B cell (primary cell): ENCODE measurements around the gene PLPP4. TPM values are rescaled to one million over a fixed set of nuclear protein-coding genes. Genes with fewer than 3 reads are reported as not detected.

Experiments used
- ATAC-seq: fragments of 200-7000 bp; cut with Tn5 transposase; one replicate; pipeline ENCODE4 v1.10.0; 2021; ENCODE audit warnings: low read depth, mild to moderate bottlenecking, moderate number of reproducible peaks, moderate library complexity
- CTCF ChIA-PET: fragments of 350-600 bp; sonication (Branson Sonifier 250); formaldehyde crosslinking; loops from one replicate; lab custom pipeline; 2021; ENCODE audit warnings: antibody characterized with exemption, inconsistent platforms; lab: Charles Lee
- POLR2A ChIA-PET: fragments of 350-600 bp; sonication (Branson Sonifier 250); formaldehyde crosslinking; loops from one replicate; lab custom pipeline; 2021; ENCODE audit warnings: antibody characterized with exemption; lab: Charles Lee
- DNase-seq: peaks from one replicate; pipeline ENCODE4 v3.0.0; 2013
- H2AFZ ChIP-seq: 2 replicates; pipeline ENCODE4 v1.6.1; 2012; ENCODE audit warnings: mild to moderate bottlenecking, low read depth, low read length; ENCODE audit not compliant: insufficient read depth, poor library complexity, severe bottlenecking
- H3K27ac ChIP-seq, 2 donors: 1 replicate in 1 of 2; 2 replicates in 1 of 2; pipeline ENCODE4 v1.5.1; 2012 to 2013; ENCODE audit warnings: low read length in 2 of 2, mild to moderate bottlenecking in 2 of 2, moderate library complexity in 1 of 2
- H3K27me3 ChIP-seq, 4 experiments: fragments of 200-600 bp in 1 of 4; sonication (generic) in 1 of 4; replicated peaks in 1 of 4; 1 replicate in 2 of 4; 2 replicates in 2 of 4; pipeline versions ENCODE4 v1.6.1 to v1.7.0; 2013 to 2016; ENCODE audit warnings: low read length in 3 of 4, mild to moderate bottlenecking in 2 of 4, mixed read lengths in 1 of 4, moderate library complexity in 1 of 4; ENCODE audit not compliant: insufficient read depth in 4 of 4, control insufficient read depth in 3 of 4; ENCODE audit errors: control extremely low read depth in 1 of 4
- H3K36me3 ChIP-seq, 2 experiments: replicated peaks in 1 of 2; 1 replicate in 1 of 2; 2 replicates in 1 of 2; pipeline versions ENCODE4 v1.6.1 to v1.7.1; 2013; ENCODE audit warnings: low read length in 1 of 2; ENCODE audit not compliant: insufficient read depth in 2 of 2, control insufficient read depth in 1 of 2; ENCODE audit errors: control extremely low read depth in 1 of 2, extremely low read depth in 1 of 2
- H3K4me1 ChIP-seq, 2 donors: fragments of 200-600 bp in 1 of 2; sonication (generic) in 1 of 2; 1 replicate in 1 of 2; 2 replicates in 1 of 2; pipeline versions ENCODE4 v1.5.1 to v1.6.1; 2013 to 2017; ENCODE audit warnings: low read length in 2 of 2; ENCODE audit not compliant: control insufficient read depth in 2 of 2, insufficient read depth in 2 of 2
- H3K4me2 ChIP-seq: replicated peaks from 2 replicates; pipeline ENCODE3; 2012; ENCODE audit warnings: mild to moderate bottlenecking, low read depth, low read length; ENCODE audit not compliant: poor library complexity, severe bottlenecking
- H3K4me3 ChIP-seq, 5 experiments: fragments of 200-600 bp in 1 of 5; sonication (generic) in 1 of 5; 1 replicate in 3 of 5; 2 replicates in 2 of 5; pipeline versions ENCODE4 v1.5.1 to v1.7.0; 2011 to 2016; ENCODE audit warnings: low read length in 4 of 5, mild to moderate bottlenecking in 4 of 5, low read depth in 2 of 5, control low read depth in 1 of 5, moderate library complexity in 1 of 5; ENCODE audit not compliant: insufficient read depth in 1 of 5; ENCODE audit errors: control extremely low read depth in 1 of 5, extremely low read depth in 1 of 5
- H3K79me2 ChIP-seq: fragments of 200-600 bp; sonication (generic); one replicate; pipeline ENCODE4 v1.6.0; 2016; ENCODE audit warnings: low read length; ENCODE audit not compliant: control insufficient read depth, insufficient read depth
- H3K9ac ChIP-seq: fragments of 200-600 bp; sonication (generic); 2 replicates; pipeline ENCODE4 v1.6.1; 2017; ENCODE audit warnings: mild to moderate bottlenecking, low read length, moderate library complexity
- H3K9me3 ChIP-seq, 3 donors: one replicate each; pipeline versions ENCODE4 v1.6.1 to v1.7.1; 2013; ENCODE audit warnings: low read length in 2 of 3; ENCODE audit not compliant: control insufficient read depth in 2 of 3, insufficient read depth in 1 of 3; ENCODE audit errors: control extremely low read depth in 1 of 3
- H4K20me1 ChIP-seq: 2 replicates; pipeline ENCODE4 v1.6.0; 2012; ENCODE audit warnings: mild to moderate bottlenecking, low read length; ENCODE audit not compliant: insufficient read depth, control insufficient read depth, poor library complexity, severe bottlenecking
- H3K27ac Mint-ChIP-seq: one replicate; pipeline ENCODE4 v1.8.0; 2021; ENCODE audit warnings: mixed read lengths
- H3K27me3 Mint-ChIP-seq: one replicate; pipeline ENCODE4 v1.8.0; 2021; ENCODE audit warnings: mixed read lengths
- H3K4me1 Mint-ChIP-seq: one replicate; pipeline ENCODE4 v1.8.0; 2021; ENCODE audit warnings: mixed read lengths
- H3K4me3 Mint-ChIP-seq: one replicate; pipeline ENCODE4 v1.8.0; 2021; ENCODE audit warnings: mixed read lengths
- H3K9me3 Mint-ChIP-seq: one replicate; pipeline ENCODE4 v1.8.0; 2022; ENCODE audit warnings: mixed read lengths; ENCODE audit not compliant: insufficient read depth
- CTCF ChIP-seq: fragments of 200-600 bp; IDR thresholded peaks from one replicate; pipeline ENCODE4 v1.8.0; 2022; ENCODE audit warnings: antibody characterized with exemption, mild to moderate bottlenecking
- EZH2 ChIP-seq: IDR thresholded peaks from 2 replicates; pipeline ENCODE4 v1.6.1; 2012; ENCODE audit warnings: borderline replicate concordance, low read depth, mild to moderate bottlenecking, moderate library complexity, low read length; ENCODE audit not compliant: insufficient read depth, poor library complexity, severe bottlenecking
- WGBS: methylation state at CpG from one replicate; pipeline ENCODE4 v1.1.5; 2013; ENCODE audit warnings: missing lambda C conversion rate; ENCODE audit not compliant: insufficient coverage; 5-methylcytosine and 5-hydroxymethylcytosine counted together
- intact Hi-C: fragments of 100-400 bp; cut with micrococcal nuclease; formaldehyde crosslinking; loops from one replicate; pipeline ENCODE4 v1.10.0; 2022
- polyA plus RNA-seq: library from polyadenylated mRNA; depleted of rRNA; stranded (reverse); fragments of >200 nt; gene quantifications from 2 replicates; pipeline ENCODE4 v1.2.3, GENCODE V29; 2012
- total RNA-seq, 2 donors: library from RNA; stranded (reverse); fragments of 120-200 nt in 1 of 2; gene quantifications; 1 replicate in 1 of 2; 2 replicates in 1 of 2; pipeline versions ENCODE4 v1.2.3 to v1.2.4, GENCODE V29; 2013 to 2022

Gene PLPP4
- total and polyA plus RNA-seq, 2 donors (not counting 1 experiment from before 2014, with no cell fraction given): not detected

DNA sequence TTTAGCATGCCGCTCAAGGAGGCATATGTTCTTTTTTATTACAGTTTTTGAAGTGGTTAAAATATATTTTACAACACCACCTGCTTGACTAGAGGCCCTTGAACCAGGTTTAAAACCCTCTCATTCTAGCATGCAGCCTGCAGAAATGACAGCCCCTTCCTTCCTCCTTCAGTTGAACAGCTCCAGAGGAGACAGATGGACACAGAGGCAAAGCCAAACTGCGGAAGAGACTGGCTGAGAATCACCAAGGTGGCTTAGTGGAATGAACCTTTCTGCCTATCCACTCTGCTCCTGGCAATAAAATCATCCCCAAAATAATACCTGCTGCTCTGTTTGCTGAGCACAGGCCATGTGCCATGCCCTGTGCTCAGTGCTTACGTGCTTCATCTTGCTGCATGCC, 23.9 kb upstream of the PLPP4 start:
- POLR2A ChIA-PET: no interaction called here
- Mint-ChIP-seq H3K27ac (no peak overlapping the region), H3K4me3 (no peak overlapping the region), H3K4me1 (no peaks in the 10 kb centered on the region), H3K9me3 (no peaks in the 10 kb centered on the region), H3K27me3 (peaks cover 21% of the 10 kb centered on the region)
- H3K9ac ChIP-seq: no peak overlapping the region
- no peak overlapping the region for H3K4me3 ChIP-seq
- no peaks in the 10 kb centered on the region for H3K27me3 ChIP-seq
- H3K9me3 ChIP-seq: no peaks in the 10 kb centered on the region
- H2AFZ ChIP-seq: no peak overlapping the region
- H3K4me1 ChIP-seq: no peaks in the 10 kb centered on the region
- H3K79me2 ChIP-seq: no peaks in the 10 kb centered on the region
- no peaks in the 10 kb centered on the region for H4K20me1 ChIP-seq
- H3K27ac ChIP-seq: no peak overlapping the region
- intact Hi-C loops: no loop called here
- no peak for TF ChIP-seq CTCF
- TF ChIP-seq EZH2: no peak
- 0% methylated on average over 1 of the region's 3 CpGs for WGBS
- no peak overlapping the region for H3K4me2 ChIP-seq
- ATAC-seq (no peak), DNase-seq (no peak)
- CTCF ChIA-PET: interaction anchor here (1.9 kb wide), 1 partner anchor 10 kb away, joined by 8 read pairs; no protein-coding TSS in a partner anchor
- H3K36me3 ChIP-seq: no peaks in the 10 kb centered on the region

GRCh38 chr10:120436439-120437112, 20.5 kb upstream of the PLPP4 start:
- intact Hi-C loops: no loop called here
- ATAC-seq (no peak), DNase-seq (no peak)
- Mint-ChIP-seq H3K4me1 (no peaks in the 10 kb centered on the region), H3K27me3 (peaks cover 11% of the 10 kb centered on the region), H3K27ac (no peak overlapping the region), H3K4me3 (no peak overlapping the region), H3K9me3 (no peaks in the 10 kb centered on the region)
- Histone ChIP-seq H3K36me3 (no peaks in the 10 kb centered on the region), H3K9ac (no peak overlapping the region), H3K9me3 (no peaks in the 10 kb centered on the region), H3K27ac (no peak overlapping the region), H3K4me3 (no peak overlapping the region), H2AFZ (no peak overlapping the region), H3K79me2 (no peaks in the 10 kb centered on the region), H3K4me2 (no peak overlapping the region), H3K27me3 (no peaks in the 10 kb centered on the region), H3K4me1 (no peaks in the 10 kb centered on the region), H4K20me1 (no peaks in the 10 kb centered on the region)
- WGBS: 92% methylated on average over 3 of the region's 7 CpGs
- TF ChIP-seq CTCF: no peak
- TF ChIP-seq EZH2: no peak
- POLR2A ChIA-PET: no interaction called here
- CTCF ChIA-PET: no interaction called here
